ENCODE results near the gene TBRG1. TPM values are rescaled to one million over a fixed set of nuclear protein-coding genes. Genes with fewer than 3 reads are reported as not detected.
"Not testable (repeated sequence)": the region's sequence is repeated elsewhere in the genome, so short reads cannot be mapped to it uniquely, and the experiment has no call there.

Gene TBRG1
- total and polyA plus RNA-seq, 2 of the 8 experiments (the other 6 are each of a cell fraction or from before 2014, with no cell fraction given), result 16.3 to 26.7 TPM

DNA sequence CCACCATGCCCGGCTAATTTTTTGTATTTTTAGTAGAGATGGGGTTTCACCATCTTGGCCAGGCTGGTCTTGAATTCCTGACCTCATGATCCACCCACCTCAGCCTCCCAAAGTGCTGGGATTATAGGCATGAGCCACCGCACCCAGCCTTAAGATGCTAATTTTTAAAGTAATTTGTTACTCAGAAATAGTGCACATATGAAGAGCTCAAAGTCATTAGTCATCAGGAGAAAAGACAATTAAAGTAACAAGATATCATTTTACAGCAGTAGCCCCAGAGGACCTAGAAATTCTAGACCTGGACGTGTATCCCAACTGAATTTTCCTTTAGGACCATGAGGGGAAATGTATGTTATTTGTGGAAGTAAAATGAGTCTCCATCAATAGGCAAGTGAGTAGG, 19.9 kb upstream of the TBRG1 start:
- H2BK12ac ChIP-seq (ENCODE audit: low read depth, low read length); H3K9me3 ChIP-seq (ENCODE audit: insufficient read depth in 2 of 2, low read depth in 1 of 2, low read length in 1 of 2); H3K27me3 ChIP-seq (replicated peaks in 1 of 4; ENCODE audit: control insufficient read depth in 3 of 4, extremely low read depth in 1 of 4, insufficient read depth in 3 of 4, low read length in 3 of 4); H3K79me2 ChIP-seq (ENCODE audit: control insufficient read depth in 1 of 2, insufficient read depth in 2 of 2, low read length in 2 of 2); H3K56ac ChIP-seq (replicated peaks; ENCODE audit: insufficient read length, low read depth, low read length); H2BK15ac ChIP-seq (ENCODE audit: low read length); H2BK120ac ChIP-seq (replicated peaks; ENCODE audit: low read depth, low read length); DNase-seq (ENCODE audit: low read depth in 1 of 2, low spot score in 2 of 2); H4K8ac ChIP-seq (ENCODE audit: extremely low read depth, insufficient read depth, low read length); H3K23ac ChIP-seq (ENCODE audit: insufficient read length); FAIRE-seq; H2BK20ac ChIP-seq (ENCODE audit: low read length); H3K4ac ChIP-seq (replicated peaks; ENCODE audit: insufficient read length, low read depth, low read length); H3K36me3 ChIP-seq (ENCODE audit: control insufficient read depth in 2 of 4, insufficient read depth in 4 of 4, low read length in 3 of 4); H4K5ac ChIP-seq (ENCODE audit: insufficient read length, low read depth, low read length); H3K18ac ChIP-seq (ENCODE audit: extremely low read depth, low read length); H3K14ac ChIP-seq (ENCODE audit: insufficient read length); H3K79me1 ChIP-seq (ENCODE audit: low read depth, low read length); H2BK5ac ChIP-seq (ENCODE audit: low read depth, low read length); H2AK5ac ChIP-seq (ENCODE audit: low read depth, low read length); H2AFZ ChIP-seq (ENCODE audit: low read length); H3K4me2 ChIP-seq (ENCODE audit: insufficient read depth in 1 of 2, low read depth in 2 of 2, low read length in 2 of 2); H3K23me2 ChIP-seq (ENCODE audit: low read depth, low read length); H3K27ac ChIP-seq (ENCODE audit: low read depth, low read length); POLR2A ChIA-PET (ENCODE audit: partially characterized antibody); H3K9ac ChIP-seq (replicated peaks in 1 of 4; ENCODE audit: extremely low read depth in 1 of 4, low read depth in 3 of 4, low read length in 3 of 4); H4K20me1 ChIP-seq (replicated peaks in 1 of 2; ENCODE audit: control insufficient read depth in 1 of 2, insufficient read depth in 2 of 2, low read length in 2 of 2); H3K4me3 ChIP-seq (ENCODE audit: extremely low read depth in 1 of 4, insufficient read depth in 2 of 4, low read depth in 3 of 4, low read length in 4 of 4); H4K91ac ChIP-seq (replicated peaks; ENCODE audit: insufficient read length, low read length); H3K4me1 ChIP-seq (replicated peaks in 1 of 4; ENCODE audit: control insufficient read depth in 3 of 4, insufficient read depth in 4 of 4, low read length in 3 of 4): not testable (repeated sequence)
- 95% methylated on average over 3 of the region's 3 CpGs; no CpG with 5 or more reads in 1 of the 2 experiments for WGBS, 2 experiments (ENCODE audit: extremely low coverage in 1 of 2, insufficient coverage in 1 of 2, insufficient read length in 1 of 2, insufficient replicate concordance in 2 of 2, low coverage in 1 of 2, low lambda C conversion rate in 2 of 2, missing lambda C conversion rate in 1 of 2)
- CTCF ChIA-PET (ENCODE audit: partially characterized antibody), result interaction anchor here (0.6 to 1.8 kb wide), 4 partner anchors 51 to 201 kb away, joined by 3 to 7 read pairs (median 5); no protein-coding TSS in a partner anchor

All from H1 (cell line).